H7 (cell line): ENCODE measurements around the gene MTCL1. TPM values are rescaled to one million over a fixed set of nuclear protein-coding genes. Genes with fewer than 3 reads are reported as not detected.

ENCODE experiments used
- DNase-seq: peaks from one replicate; pipeline ENCODE4 v3.0.0; 2012
- H3K27me3 ChIP-seq: 2 replicates; pipeline ENCODE4 v1.6.0; 2011; ENCODE audit warnings: mild to moderate bottlenecking, low read length; ENCODE audit not compliant: control insufficient read depth, insufficient read depth
- H3K36me3 ChIP-seq: replicated peaks from 2 replicates; pipeline ENCODE4 v1.5.1; 2011; ENCODE audit warnings: low read length; ENCODE audit not compliant: control insufficient read depth, insufficient read depth
- H3K4me3 ChIP-seq: 2 replicates; pipeline ENCODE4 v1.5.1; 2011; ENCODE audit warnings: low read depth, mild to moderate bottlenecking, control low read depth, low read length, moderate library complexity; ENCODE audit not compliant: insufficient read depth
- total RNA-seq: library from RNA; depleted of rRNA; stranded (reverse); fragments of >200 nt; shearing (Covaris generic); gene quantifications from 2 replicates; pipeline ENCODE4 v1.2.3, GENCODE V29; 2014; rRNA removed

Gene MTCL1
- total RNA-seq, 1 experiment from 2014 or later = 16.0 TPM

DNA sequence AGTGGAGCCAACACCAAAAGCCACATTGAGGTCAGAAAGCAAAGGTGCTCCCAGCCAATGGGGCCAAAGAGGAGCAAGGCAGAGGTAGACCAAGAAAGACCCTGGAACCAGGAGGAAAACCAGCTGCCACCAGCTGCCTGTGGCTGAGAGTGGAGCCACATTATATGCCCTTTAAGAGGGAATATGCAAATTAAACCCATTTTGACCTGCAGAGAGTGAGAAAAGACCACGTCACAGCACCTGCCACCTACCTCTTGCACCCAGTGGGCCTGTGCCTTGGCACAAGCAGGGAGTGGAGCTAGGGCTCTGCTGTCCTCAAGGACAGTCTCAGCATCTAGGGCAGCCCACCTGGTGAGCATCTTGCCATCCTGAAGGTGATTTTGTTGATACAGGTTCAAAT is 161.3 kb downstream of the MTCL1 start:
- Histone ChIP-seq H3K36me3 (no peaks in the 10 kb centered on the region), H3K27me3 (no peaks in the 10 kb centered on the region; the same call in 1 of the 2 replicates), H3K4me3 (no peak overlapping the region)
- no peak for DNase-seq

- DNase-seq = peak; percentile 27
- no peak overlapping the region for H3K4me3 ChIP-seq
- H3K36me3 ChIP-seq = no peaks in the 10 kb centered on the region
- H3K27me3 ChIP-seq = no peaks in the 10 kb centered on the region; the same call in 1 of the 2 replicates
Observed at GRCh38 chr18:8868276-8868675, 162.9 kb downstream of the MTCL1 start.

- no peaks in the 10 kb centered on the region for H3K27me3 ChIP-seq
- no peak overlapping the region for H3K4me3 ChIP-seq
- no peaks in the 10 kb centered on the region for H3K36me3 ChIP-seq
- no peak for DNase-seq
Observed at GRCh38 chr18:8868779-8869415, 163.5 kb downstream of the MTCL1 start.

- no peak for DNase-seq
- Histone ChIP-seq H3K36me3 (no peaks in the 10 kb centered on the region), H3K27me3 (no peaks in the 10 kb centered on the region), H3K4me3 (no peak overlapping the region)
Observed at GRCh38 chr18:8869696-8870095, 164.3 kb downstream of the MTCL1 start.

DNA sequence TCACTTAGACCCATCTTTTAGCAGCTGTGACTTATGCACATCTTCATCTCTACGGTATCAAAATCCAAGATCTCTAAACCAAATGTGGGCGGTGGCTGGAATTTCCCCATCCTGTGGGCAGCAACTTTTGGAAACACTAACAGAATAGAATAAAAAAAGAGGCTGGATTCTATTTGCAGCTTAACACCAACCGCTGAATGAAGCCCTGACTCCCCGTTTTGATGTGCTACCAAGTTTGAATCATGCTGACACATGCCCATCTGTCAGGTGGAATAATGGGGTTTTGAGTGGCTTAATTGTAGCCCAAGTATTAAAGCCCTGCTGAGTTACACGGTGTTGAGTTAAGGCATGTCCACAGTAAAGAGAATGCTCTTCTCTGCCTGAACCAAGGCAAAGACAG is 165.2 kb downstream of the MTCL1 start:
- no peak for DNase-seq
- no peak overlapping the region for H3K4me3 ChIP-seq
- H3K36me3 ChIP-seq = no peaks in the 10 kb centered on the region
- no peaks in the 10 kb centered on the region for H3K27me3 ChIP-seq

GRCh38 chr18:8871489-8871888 is 166.1 kb downstream of the MTCL1 start:
- H3K36me3 ChIP-seq = no peaks in the 10 kb centered on the region
- no peak for DNase-seq
- H3K4me3 ChIP-seq = no peak overlapping the region
- no peaks in the 10 kb centered on the region for H3K27me3 ChIP-seq

DNA sequence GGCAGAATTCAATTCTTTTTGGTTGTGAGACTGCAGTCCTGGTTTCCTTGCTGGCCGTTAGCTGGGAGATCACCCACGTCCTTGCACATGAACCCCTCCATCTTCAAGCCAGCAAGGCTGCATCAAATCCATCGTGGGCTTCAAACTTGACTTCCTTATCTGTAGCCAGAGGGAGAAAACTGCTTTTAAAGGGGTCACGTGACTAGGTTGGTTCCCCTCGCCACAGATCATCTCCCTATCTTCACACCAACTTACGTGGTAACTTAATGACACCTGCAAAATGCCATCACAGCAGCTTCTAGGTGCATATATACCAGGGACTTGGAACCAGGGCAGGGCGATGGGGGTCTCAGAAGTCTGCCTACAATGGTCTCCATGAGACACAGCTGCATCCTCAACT is 169.5 kb downstream of the MTCL1 start:
- Histone ChIP-seq H3K4me3 (no peak overlapping the region), H3K27me3 (no peaks in the 10 kb centered on the region), H3K36me3 (no peaks in the 10 kb centered on the region)
- DNase-seq = no peak

DNA sequence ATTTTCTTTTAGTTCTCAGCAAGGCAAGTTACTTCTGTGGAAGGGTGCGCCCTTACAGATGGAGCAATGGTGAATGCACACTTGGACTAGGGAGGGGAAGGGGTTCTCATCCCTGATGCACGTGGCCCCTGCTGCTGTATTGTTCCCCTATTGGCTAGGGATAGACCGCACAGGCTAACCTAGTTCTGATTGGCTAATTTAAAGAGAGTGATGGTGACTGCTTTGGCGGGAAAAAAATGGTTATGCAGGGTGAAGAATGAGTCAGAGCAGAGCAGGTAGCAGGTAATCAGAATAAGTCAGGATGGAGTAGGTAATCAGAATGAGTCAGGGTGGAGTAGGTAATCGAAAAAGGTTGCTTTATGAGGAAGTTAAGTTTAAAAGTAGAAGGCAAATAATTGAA is 171.5 kb downstream of the MTCL1 start:
- H3K36me3 ChIP-seq = no peaks in the 10 kb centered on the region
- H3K4me3 ChIP-seq = no peak overlapping the region
- DNase-seq = no peak
- H3K27me3 ChIP-seq = no peaks in the 10 kb centered on the region

- H3K27me3 ChIP-seq = no peaks in the 10 kb centered on the region
- no peaks in the 10 kb centered on the region for H3K36me3 ChIP-seq
- DNase-seq = no peak
- H3K4me3 ChIP-seq = no peak overlapping the region
Observed at GRCh38 chr18:8881103-8881502, 175.7 kb downstream of the MTCL1 start.

Other genes starting within 250 kb of the MTCL1 start
- gene RAB12, start 96.1 kb upstream of the MTCL1 start, total RNA-seq = 24.0 and 30.4 TPM in 2 replicates